Ectodermal cell (in vitro differentiated cells): Measurements from ENCODE around the gene TUBB1.

ENCODE experiments used
- H3K27ac ChIP-seq: 2 replicates; pipeline ENCODE4 v1.7.0; 2013; ENCODE audit warnings: mild to moderate bottlenecking, low read depth, low read length; ENCODE audit not compliant: insufficient read depth, poor library complexity, severe bottlenecking
- H3K27me3 ChIP-seq: 2 replicates; pipeline ENCODE4 v1.7.0; 2013; ENCODE audit warnings: mild to moderate bottlenecking, low read length; ENCODE audit not compliant: insufficient read depth, control insufficient read depth, poor library complexity, severe bottlenecking
- H3K36me3 ChIP-seq: one replicate; pipeline ENCODE4 v1.7.0; 2013; ENCODE audit warnings: low read length; ENCODE audit not compliant: control insufficient read depth, insufficient read depth
- H3K4me1 ChIP-seq: one replicate; pipeline ENCODE4 v1.7.0; 2013; ENCODE audit warnings: low read length; ENCODE audit not compliant: control insufficient read depth, insufficient read depth
- H3K4me3 ChIP-seq: 2 replicates; pipeline ENCODE4 v1.7.0; 2013; ENCODE audit warnings: low read depth, low read length, control low read depth; ENCODE audit not compliant: insufficient read depth
- H3K9me3 ChIP-seq: 2 replicates; pipeline ENCODE4 v1.7.0; 2013; ENCODE audit warnings: mild to moderate bottlenecking, low read length, moderate library complexity; ENCODE audit not compliant: control insufficient read depth
- WGBS, 2 experiments: methylation state at CpG; one replicate each; pipeline ENCODE4 v1.1.7; 2013; ENCODE audit warnings: missing lambda C conversion rate in 2 of 2; 5-methylcytosine and 5-hydroxymethylcytosine counted together

The TUBB1 gene

DNA sequence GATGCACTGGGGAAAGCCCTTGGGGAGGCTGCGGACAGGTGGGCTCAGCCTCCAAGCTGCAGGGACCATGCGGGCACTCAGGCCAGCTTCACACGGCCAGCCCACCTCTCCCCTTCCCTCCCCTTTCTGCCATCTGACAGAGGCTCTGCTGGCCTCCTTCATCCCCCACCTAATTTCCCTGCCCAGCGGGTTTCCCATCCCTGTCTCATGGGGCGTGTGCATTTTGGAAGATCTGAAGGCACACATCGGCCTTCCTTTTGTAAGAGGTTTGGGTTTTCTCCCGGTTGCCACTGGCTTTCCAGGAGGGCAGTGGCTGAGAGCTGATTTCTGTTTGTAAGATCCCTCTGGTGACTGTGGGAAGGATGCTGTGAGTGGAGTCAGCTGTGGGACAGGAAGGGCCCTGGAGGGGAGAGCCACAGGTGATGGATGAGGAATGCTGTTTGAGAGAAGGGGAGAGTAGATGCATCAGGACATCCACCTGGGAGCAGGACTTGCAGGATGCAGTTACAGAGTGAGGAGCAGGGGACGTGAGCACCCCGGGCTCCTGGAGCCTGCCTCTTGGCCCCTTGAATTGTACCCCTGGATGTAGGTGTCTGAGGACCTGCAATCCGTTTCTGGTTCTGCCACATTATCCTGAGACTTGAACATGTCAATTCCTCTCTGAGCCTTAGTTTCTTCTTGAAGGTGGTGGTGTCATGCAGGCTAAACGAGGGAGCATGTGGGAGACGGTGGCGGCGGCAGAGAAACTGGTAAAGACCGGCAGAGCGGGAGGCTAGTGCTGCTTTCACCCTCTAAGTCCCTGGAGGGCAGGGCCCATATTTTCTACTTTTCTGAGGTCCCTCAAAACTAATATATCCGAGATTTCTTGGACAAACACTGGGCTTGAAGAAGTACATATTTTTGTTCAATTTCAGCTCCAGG, 5.9 kb upstream of the TUBB1 start:
- Histone ChIP-seq H3K4me3 (no peak overlapping the region), H3K36me3 (no peaks in the 10 kb centered on the region), H3K27me3 (no peaks in the 10 kb centered on the region), H3K4me1 (peaks cover 5% of the 10 kb centered on the region), H3K27ac (no peak overlapping the region), H3K9me3 (no peaks in the 10 kb centered on the region)
- WGBS, 2 experiments = 84 to 90% methylated on average over 17 of the region's 17 CpGs

DNA sequence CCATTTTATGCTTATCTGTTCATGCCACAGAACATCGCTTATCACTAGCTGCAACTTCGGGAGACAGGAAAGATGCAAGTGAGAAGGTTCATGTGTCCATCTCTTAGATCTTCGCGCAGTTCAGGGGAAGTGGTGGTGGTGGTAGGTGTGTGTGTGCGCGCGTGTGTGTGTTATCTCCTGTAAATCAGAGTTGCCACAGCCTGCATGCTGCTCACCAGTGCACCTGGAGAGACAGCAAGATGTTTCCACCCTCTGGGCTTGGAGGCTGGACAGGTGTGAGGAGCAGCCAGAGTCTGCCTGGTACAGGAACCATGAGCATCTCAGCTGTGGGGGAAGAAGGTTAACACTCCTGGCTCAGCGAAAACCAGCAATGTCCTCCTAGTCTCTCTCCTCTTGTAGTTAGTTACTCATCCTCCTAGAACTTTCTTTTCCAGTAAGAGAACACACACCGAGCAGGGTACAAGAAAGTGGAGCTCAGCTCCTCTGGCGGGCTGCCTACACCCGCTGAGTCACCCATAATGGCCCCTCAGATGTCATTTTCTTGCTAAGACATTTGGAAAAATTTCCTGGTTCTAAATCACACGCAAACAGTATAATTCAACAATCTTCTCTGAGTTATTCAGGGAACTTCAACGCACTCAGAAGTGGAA, 5.1 kb upstream of the TUBB1 start:
- no peaks in the 10 kb centered on the region for H3K36me3 ChIP-seq
- 94 to 95% methylated on average over 13 of the region's 13 CpGs for WGBS, 2 experiments
- no peak overlapping the region for H3K4me3 ChIP-seq
- no peaks in the 10 kb centered on the region for H3K27me3 ChIP-seq
- peaks cover 5% of the 10 kb centered on the region for H3K4me1 ChIP-seq
- no peaks in the 10 kb centered on the region for H3K9me3 ChIP-seq
- H3K27ac ChIP-seq = no peak overlapping the region

DNA sequence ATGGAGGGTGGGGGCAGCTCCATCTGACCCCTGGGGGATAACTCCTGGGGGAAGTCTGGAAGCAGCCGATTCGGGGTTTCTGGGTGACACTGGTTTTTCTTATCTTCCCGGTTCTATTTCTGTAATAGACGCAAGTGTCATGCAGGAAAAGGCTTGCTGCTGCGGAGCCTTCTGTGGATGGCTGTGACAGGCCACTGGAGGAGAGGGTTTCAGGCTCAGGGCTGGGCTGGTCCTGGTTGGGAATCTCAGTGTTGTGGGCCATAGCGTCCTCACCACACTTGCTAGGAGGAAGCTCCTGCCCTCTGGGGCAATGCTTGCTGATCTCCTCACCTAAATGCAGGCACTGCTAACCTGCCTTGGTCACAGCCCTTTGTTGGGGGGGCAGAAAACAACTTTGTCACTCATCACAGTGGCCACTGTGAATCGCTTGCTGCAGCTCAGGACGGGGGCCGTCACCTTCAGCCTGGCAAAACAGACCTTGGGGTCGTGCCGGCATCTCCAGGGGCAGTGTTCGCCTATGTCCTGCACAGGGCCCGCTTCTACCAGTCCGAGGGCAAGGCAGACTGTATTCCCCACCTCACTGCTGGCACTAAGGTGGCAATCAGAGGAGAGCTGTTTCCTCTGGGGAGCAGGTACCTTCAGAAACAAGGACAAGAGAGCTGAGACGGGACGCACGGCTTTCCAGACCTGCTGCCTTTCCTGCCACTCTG, 4.4 kb upstream of the TUBB1 start:
- Histone ChIP-seq H3K4me3 (no peak overlapping the region), H3K9me3 (no peaks in the 10 kb centered on the region), H3K36me3 (no peaks in the 10 kb centered on the region), H3K27me3 (no peaks in the 10 kb centered on the region), H3K27ac (no peak overlapping the region), H3K4me1 (peaks cover 5% of the 10 kb centered on the region)
- WGBS, 2 experiments = 93% methylated on average over 17 of the region's 17 CpGs

DNA sequence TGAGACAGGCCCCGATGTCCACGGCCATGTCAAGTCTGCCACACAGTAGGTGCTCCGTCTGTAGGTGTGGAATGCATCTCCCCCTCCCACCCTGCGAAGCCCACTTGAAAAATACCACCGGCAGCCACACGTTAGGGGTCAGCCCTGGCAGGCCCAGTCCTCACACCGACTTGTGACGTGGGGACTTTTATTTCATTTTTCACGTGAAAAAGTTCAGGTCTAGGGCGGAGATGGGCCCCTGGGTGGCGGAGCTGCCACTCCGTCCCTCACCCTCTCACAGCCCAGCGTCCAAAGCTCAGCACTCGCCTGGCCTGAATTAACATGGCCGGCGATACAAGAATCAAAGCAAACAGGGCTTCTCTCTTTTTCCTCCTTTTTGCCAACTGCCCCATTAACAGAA, 3.8 kb upstream of the TUBB1 start:
- H3K4me3 ChIP-seq = no peak overlapping the region
- WGBS, 2 experiments = 92 to 93% methylated on average over 16 of the region's 16 CpGs
- peaks cover 3% of the 10 kb centered on the region for H3K4me1 ChIP-seq
- no peaks in the 10 kb centered on the region for H3K9me3 ChIP-seq
- no peaks in the 10 kb centered on the region for H3K36me3 ChIP-seq
- H3K27me3 ChIP-seq = no peaks in the 10 kb centered on the region
- H3K27ac ChIP-seq = no peak overlapping the region

DNA sequence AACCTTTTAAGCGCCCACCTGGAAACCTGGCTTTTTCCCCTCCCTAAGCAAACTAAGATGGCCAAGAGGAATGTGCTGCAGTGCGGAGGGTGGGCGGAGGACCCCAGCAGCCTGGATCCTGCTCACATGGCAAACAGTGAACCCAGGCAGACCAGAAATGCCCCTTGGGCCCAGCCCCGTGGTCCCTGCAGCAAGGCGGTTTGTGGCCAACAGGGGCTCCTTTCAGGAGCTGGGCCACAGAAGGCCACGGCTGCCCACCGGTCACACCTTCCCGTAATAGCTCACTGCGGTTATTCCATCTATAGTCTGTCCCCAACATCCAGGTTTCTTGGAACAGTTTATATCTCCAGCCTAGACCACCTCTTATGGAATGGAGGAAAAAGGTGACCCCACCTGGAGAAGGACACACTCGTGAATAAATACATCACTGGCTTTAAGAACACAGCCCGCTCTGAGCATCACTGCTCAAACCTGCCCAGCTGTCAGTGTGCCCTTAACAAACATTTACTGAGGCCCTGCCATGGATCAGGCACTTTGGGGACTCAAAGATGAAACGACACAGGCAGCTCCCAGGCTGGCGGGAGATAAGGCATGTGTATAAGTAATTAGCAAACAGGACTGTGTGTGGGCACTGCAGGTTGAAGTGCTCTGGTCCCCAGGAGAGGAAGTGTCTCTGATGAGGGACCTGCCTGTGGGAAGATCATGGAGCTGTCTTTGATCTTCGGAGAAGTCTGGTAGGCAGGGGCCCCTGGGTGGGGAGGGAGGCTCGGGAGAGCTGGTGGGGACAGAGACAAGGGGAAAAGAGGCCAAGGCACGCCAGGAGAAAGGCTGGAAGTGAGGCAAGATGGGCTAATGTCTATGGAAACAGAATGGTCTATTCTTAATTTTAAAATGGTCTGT, 3.2 kb upstream of the TUBB1 start:
- 89 to 90% methylated on average over 16 of the region's 16 CpGs for WGBS, 2 experiments
- no peak overlapping the region for H3K27ac ChIP-seq
- no peaks in the 10 kb centered on the region for H3K9me3 ChIP-seq
- no peaks in the 10 kb centered on the region for H3K36me3 ChIP-seq
- no peaks in the 10 kb centered on the region for H3K4me1 ChIP-seq
- no peak overlapping the region for H3K4me3 ChIP-seq
- no peaks in the 10 kb centered on the region for H3K27me3 ChIP-seq

DNA sequence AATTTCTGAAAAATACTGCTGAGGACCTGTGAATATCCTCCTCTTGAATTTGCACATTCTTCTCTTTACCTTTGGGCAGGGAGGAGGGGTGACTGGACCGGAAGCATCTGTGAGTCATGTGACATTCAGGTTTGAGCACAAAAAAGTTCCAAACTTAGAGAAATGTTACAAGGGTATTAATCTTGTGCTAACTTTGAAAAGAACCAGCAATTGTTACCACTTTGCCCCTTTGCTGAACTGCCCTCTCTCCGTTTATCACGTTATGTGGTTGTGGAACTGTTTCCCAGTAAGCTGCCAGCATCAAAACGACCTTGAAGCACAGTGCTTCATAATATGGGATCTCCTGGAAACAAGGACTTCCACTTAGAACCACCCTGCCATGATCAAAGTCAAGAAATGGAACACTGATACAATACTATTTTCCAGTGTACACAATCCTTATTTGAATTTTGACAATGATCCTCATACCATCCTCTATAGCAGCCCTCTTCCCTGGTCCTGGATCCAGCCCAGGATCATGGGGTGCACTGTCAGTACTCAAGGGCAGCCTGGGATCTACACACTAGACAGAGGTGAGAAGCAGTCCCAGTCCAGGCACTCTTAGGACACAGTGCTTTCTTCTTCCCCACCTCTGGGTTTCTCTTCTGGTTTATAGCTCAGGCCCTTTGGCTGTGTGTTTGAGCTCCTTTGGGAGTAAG, 2.3 kb upstream of the TUBB1 start:
- H3K4me3 ChIP-seq = no peak overlapping the region
- no peak overlapping the region for H3K27ac ChIP-seq
- no peaks in the 10 kb centered on the region for H3K27me3 ChIP-seq
- WGBS, 2 experiments = 89 to 91% methylated on average over 4 of the region's 4 CpGs
- no peaks in the 10 kb centered on the region for H3K4me1 ChIP-seq
- no peaks in the 10 kb centered on the region for H3K36me3 ChIP-seq
- H3K9me3 ChIP-seq = no peaks in the 10 kb centered on the region

DNA sequence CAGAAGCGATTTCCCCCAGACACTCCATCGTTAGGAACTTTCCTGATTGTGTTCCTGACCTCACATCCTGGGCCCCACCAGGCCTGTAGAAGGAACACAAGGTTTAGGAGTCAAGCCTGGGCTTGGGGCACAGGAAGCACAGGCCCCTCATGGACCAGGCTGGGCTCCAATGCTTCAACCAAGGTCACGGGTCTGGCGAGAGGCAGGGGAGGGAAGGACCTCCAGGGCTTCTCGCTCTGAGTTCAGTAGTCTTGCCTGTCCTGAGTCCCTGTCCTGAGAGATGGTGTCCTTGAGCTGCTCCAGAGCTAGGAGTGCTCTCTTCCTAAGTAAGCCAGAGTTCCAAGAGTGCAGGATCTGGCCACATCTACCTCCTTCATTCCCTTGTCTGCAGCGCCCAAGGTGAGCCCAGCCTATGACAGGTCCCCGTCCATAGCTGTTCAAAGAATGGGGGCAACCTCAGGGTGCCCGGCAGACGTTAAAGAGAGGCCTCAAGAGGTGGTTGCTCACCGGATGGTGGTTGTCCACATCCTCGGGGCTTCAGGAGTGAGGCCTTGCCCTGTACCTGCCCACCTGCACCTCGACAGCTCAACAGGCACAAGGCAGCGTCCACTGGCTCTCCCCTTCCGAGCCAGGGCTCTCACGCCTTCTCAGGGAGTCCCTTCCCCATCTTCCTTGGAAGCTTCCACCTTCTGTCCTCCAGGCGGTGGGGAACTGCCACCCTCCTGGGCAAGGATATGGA, 1.6 kb upstream of the TUBB1 start:
- no peaks in the 10 kb centered on the region for H3K4me1 ChIP-seq
- no peak overlapping the region for H3K27ac ChIP-seq
- H3K36me3 ChIP-seq = no peaks in the 10 kb centered on the region
- H3K27me3 ChIP-seq = no peaks in the 10 kb centered on the region
- WGBS, 2 experiments = 94 to 95% methylated on average over 16 of the region's 16 CpGs
- H3K4me3 ChIP-seq = no peak overlapping the region
- no peaks in the 10 kb centered on the region for H3K9me3 ChIP-seq

DNA sequence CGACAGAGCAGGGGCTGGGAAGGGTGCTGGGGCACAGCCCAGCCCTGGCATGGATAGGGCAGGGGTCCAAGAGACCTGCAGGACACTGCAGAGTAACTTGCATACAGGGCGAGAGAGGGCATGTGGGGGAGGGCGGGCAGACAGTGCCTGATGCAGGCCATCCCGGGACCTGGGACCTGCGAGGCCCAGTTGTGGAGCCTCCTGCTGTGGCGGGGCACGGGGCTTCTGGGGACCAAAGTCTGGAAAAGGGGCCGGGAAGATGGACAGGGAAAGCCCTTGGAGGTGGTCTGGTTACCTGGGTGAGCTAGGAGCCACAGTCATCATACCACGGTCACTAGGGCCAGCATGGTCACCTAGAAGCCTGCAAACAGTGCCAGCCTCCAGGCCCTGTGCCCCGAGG, 412 bp upstream of the TUBB1 start:
- no peak overlapping the region for H3K4me3 ChIP-seq
- H3K27ac ChIP-seq = no peak overlapping the region
- H3K27me3 ChIP-seq = no peaks in the 10 kb centered on the region

More for the DNA sequence above, 412 bp upstream of the TUBB1 start:
- H3K9me3 ChIP-seq = no peaks in the 10 kb centered on the region
- 91 to 93% methylated on average over 10 of the region's 10 CpGs for WGBS, 2 experiments
- H3K36me3 ChIP-seq = peaks cover 4% of the 10 kb centered on the region
- no peaks in the 10 kb centered on the region for H3K4me1 ChIP-seq
